Right atrium auricular region (tissue), 2 donors: ENCODE data around the gene CD2AP. TPM values are rescaled to one million over a fixed set of nuclear protein-coding genes. Genes with fewer than 3 reads are reported as not detected.

Experiments used
- DNase-seq: peaks from one replicate; pipeline ENCODE4 v3.0.0-alpha.2; 2019; ENCODE audit warnings: low spot score
- H3K27ac ChIP-seq, 2 donors: fragments of 200-600 bp; sonication (generic); 1 replicate in 1 of 2; 2 replicates in 1 of 2; pipeline ENCODE4 v1.5.1; 2016 to 2019
- H3K27me3 ChIP-seq, 2 donors: fragments of 200-600 bp; sonication (generic); one replicate each; pipeline versions ENCODE4 v1.5.1 to v1.6.0; 2017 to 2019
- H3K36me3 ChIP-seq: fragments of 200-600 bp; sonication (generic); one replicate; pipeline ENCODE4 v1.5.1; 2016
- H3K4me1 ChIP-seq, 2 donors: fragments of 200-600 bp; sonication (generic); one replicate each; pipeline versions ENCODE4 v1.5.1 to v1.6.0; 2017 to 2019
- H3K4me3 ChIP-seq, 2 donors: fragments of 200-600 bp; sonication (generic); 1 replicate in 1 of 2; 2 replicates in 1 of 2; pipeline ENCODE4 v1.5.1; 2017 to 2019; ENCODE audit warnings: mild to moderate bottlenecking in 1 of 2, moderate library complexity in 1 of 2
- H3K9me3 ChIP-seq, 2 donors: fragments of 200-600 bp; sonication (generic); one replicate each; pipeline ENCODE4 v1.5.1; 2019
- total RNA-seq, 2 donors: library from RNA; depleted of rRNA; stranded (reverse); fragments of >200 nt; gene quantifications; one replicate each; pipeline ENCODE4 v1.1.0, GENCODE V29; 2016
- TF ChIP-seq, protein P1 (sequence below), 2 donors: fragments of 200-600 bp; sonication (generic); IDR thresholded peaks; one replicate each; pipeline ENCODE4 v1.5.1; 2019; ENCODE audit warnings: antibody characterized with exemption in 2 of 2

Gene CD2AP
- total RNA-seq, 2 donors from 2014 or later, result 9.8 to 10.8 TPM

DNA sequence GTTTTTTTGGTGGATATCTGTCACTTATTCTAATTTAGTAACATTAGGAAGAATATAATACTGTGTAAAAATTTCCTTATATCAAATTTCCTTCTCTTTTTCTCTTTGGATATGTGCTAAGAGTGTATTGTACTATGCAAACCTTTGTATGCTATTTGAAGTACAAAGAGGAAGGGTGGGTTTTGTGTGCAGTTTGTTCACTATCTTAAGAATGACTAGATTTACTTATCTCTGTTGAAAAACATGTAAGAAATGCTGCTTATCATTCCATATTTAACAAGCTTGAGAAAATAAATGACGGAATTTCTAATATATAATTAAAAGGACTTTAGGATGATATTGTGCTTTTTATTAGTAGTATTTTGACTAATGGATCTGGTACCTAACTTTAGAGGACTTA, 13.1 kb downstream of the CD2AP start:
- no peaks in the 10 kb centered on the region for H3K4me1 ChIP-seq
- no peaks in the 10 kb centered on the region for H3K27me3 ChIP-seq
- no peak overlapping the region for H3K4me3 ChIP-seq
- no peak overlapping the region for H3K27ac ChIP-seq
- no peaks in the 10 kb centered on the region for H3K9me3 ChIP-seq
- DNase-seq, result no peak
- TF ChIP-seq, protein P1, sequence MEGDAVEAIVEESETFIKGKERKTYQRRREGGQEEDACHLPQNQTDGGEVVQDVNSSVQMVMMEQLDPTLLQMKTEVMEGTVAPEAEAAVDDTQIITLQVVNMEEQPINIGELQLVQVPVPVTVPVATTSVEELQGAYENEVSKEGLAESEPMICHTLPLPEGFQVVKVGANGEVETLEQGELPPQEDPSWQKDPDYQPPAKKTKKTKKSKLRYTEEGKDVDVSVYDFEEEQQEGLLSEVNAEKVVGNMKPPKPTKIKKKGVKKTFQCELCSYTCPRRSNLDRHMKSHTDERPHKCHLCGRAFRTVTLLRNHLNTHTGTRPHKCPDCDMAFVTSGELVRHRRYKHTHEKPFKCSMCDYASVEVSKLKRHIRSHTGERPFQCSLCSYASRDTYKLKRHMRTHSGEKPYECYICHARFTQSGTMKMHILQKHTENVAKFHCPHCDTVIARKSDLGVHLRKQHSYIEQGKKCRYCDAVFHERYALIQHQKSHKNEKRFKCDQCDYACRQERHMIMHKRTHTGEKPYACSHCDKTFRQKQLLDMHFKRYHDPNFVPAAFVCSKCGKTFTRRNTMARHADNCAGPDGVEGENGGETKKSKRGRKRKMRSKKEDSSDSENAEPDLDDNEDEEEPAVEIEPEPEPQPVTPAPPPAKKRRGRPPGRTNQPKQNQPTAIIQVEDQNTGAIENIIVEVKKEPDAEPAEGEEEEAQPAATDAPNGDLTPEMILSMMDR (IDR thresholded peaks at IDR 0.05), result no peak
- no peaks in the 10 kb centered on the region for H3K36me3 ChIP-seq

DNA sequence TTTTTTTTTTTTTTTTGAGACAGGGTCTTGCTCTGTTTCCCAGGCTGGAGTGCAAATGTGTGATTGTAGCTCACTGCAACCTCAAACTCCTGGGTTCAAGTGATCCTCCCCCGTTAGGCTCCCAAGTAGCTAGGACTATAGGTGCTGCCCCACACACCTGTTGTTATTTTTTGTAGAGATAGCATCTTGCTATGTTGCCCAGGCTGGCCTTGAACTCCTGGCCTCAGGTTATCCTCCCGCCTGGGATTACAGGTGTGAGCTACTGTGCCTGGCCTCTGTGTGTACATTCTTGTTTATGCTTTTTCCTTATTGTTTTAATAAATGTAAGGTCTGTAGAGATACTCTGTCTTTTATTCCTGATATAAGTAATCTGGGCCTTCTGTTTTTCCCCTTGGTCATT, 14.8 kb downstream of the CD2AP start:
- no peak for DNase-seq
- no peaks in the 10 kb centered on the region for H3K36me3 ChIP-seq
- no peak overlapping the region for H3K4me3 ChIP-seq
- TF ChIP-seq, protein P1 (IDR thresholded peaks at IDR 0.05), result no peak
- H3K27me3 ChIP-seq, result no peaks in the 10 kb centered on the region
- H3K4me1 ChIP-seq, result peaks cover 0 to 4% of the 10 kb centered on the region in 2 donors
- H3K9me3 ChIP-seq, result no peaks in the 10 kb centered on the region
- H3K27ac ChIP-seq, result no peak overlapping the region

DNA sequence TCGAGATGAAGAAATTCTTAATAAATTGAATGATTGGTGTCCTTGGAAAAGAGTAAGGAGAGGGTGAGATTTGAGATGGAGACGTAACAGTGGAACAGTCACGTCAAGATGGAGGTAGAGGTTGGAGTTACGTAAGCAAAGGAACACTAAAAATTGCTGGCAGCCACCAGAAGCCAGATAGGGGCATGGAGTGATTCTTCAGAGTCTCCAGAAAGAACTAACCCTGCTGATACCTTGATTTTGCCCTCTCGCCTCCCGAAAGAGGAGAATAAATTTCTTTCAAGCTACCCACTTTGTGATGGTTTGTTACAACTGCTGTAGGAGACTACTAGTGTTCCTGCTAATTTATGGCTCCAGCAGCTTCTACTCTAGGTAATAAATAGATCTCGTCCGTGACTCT, 17.6 kb downstream of the CD2AP start:
- H3K4me3 ChIP-seq, result no peak overlapping the region
- no peaks in the 10 kb centered on the region for H3K27me3 ChIP-seq
- DNase-seq, result no peak
- no peaks in the 10 kb centered on the region for H3K36me3 ChIP-seq
- no peaks in the 10 kb centered on the region for H3K9me3 ChIP-seq
- peaks cover 0 to 11% of the 10 kb centered on the region in 2 donors for H3K4me1 ChIP-seq
- no peak overlapping the region for H3K27ac ChIP-seq
- TF ChIP-seq, protein P1 (IDR thresholded peaks at IDR 0.05), result no peak

DNA sequence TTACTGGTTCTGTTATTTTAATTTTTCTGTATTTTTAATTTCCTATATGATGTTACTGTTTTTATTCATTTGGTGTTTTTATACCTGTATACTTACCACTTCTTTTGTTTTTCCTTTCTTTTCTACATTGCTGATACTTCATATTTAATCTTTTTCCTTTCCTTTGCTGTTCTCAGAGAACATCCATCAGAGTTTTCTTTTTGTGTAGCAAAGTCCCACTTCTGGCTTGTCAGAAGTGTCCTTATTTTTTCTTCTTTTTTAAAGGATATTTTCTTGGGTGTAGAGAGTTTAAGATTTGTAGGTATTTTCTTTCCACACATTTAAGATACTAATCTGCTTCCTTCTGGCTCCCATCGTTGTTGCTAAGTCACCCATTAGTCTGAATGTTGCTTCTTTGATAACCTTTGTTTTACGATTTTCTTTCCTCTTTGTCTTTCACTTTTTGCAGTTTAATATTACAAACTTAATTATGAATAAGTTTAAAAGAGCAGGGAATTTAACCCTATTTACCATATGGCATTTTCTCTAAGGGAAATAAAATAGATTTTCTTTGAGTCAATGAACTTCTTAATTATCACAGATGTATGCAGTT, 18.5 kb downstream of the CD2AP start:
- H3K9me3 ChIP-seq, result no peaks in the 10 kb centered on the region
- no peak overlapping the region for H3K4me3 ChIP-seq
- peaks cover 0 to 17% of the 10 kb centered on the region in 2 donors for H3K4me1 ChIP-seq
- TF ChIP-seq, protein P1 (IDR thresholded peaks at IDR 0.05), result no peak
- no peak overlapping the region for H3K27ac ChIP-seq
- no peaks in the 10 kb centered on the region for H3K36me3 ChIP-seq
- DNase-seq, result no peak
- no peaks in the 10 kb centered on the region for H3K27me3 ChIP-seq

DNA sequence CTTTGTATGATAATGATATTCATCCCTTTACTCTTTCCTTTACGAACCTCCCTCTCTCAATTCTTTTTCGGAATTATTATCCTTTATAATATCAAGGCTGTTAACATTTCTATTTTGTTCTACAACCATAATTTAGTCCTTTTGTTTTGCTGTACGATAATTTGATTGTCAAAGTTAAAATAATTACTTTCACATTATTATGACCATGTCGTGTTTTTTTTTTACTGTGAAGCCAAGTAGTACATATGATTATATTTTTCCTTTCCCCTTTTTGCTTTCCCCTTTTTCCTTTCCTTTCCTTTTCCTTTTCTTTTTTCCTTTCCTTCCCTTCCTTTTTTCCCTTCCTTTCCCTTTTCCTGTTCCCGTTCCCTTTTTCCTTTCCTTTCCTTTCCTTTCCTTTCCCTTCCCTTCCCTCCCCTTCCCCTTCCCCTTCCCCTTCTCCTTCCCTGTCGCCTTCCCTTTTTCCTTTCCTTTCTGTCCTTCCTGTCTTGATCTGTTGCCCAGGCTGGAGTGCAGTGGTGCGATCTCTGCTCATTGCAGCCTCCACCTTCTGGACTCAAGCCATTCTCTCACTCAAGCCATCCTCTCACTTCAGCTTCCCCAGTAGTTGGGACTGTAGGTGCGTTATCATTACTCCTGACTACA, 19.5 kb downstream of the CD2AP start:
- no peaks in the 10 kb centered on the region for H3K27me3 ChIP-seq
- peaks cover 0 to 26% of the 10 kb centered on the region in 2 donors for H3K4me1 ChIP-seq
- DNase-seq, result no peak
- H3K9me3 ChIP-seq, result no peaks in the 10 kb centered on the region
- no peak overlapping the region for H3K27ac ChIP-seq
- H3K4me3 ChIP-seq, result no peak overlapping the region
- TF ChIP-seq, protein P1 (IDR thresholded peaks at IDR 0.05), result no peak
- H3K36me3 ChIP-seq, result no peaks in the 10 kb centered on the region
